ENCODE results near the gene LORICRIN. TPM values are rescaled to one million over a fixed set of nuclear protein-coding genes. Genes with fewer than 3 reads are reported as not detected.

LORICRIN gene
- total and polyA plus RNA-seq, 9 of the 15 experiments (the other 6 are each of a cell fraction or from before 2014, with no cell fraction given): not detected

- ChIA-PET POLR2A (no interaction called here), CTCF (ENCODE audit: low intra/inter-chr PET ratio) (no interaction called here)
Observed at GRCh38 chr1:153306303-153307220, 47.1 kb downstream of the LORICRIN start.

More at GRCh38 chr1:153306303-153307220, 47.1 kb downstream of the LORICRIN start:
- Histone ChIP-seq H3K9me3 (replicated peaks; ENCODE audit: control insufficient read depth, insufficient read depth, low read depth, low read length) (no peaks in the 10 kb centered on the region), H3K27ac (ENCODE audit: extremely low read depth, low read depth, low read length) (no peak overlapping the region), H3K36me3 (ENCODE audit: control insufficient read depth, insufficient read depth, low read length) (no peaks in the 10 kb centered on the region), H4K20me1 (replicated peaks; ENCODE audit: control insufficient read depth, insufficient read depth, low read length) (no peaks in the 10 kb centered on the region), H3K4me2 (ENCODE audit: insufficient read depth, low read length) (no peak overlapping the region), H3K9me1 (ENCODE audit: control insufficient read depth, insufficient read depth, low read length) (no peaks in the 10 kb centered on the region), H3K79me2 (ENCODE audit: control insufficient read depth, insufficient read depth, low read length) (no peaks in the 10 kb centered on the region), H3K4me3 (no peak overlapping the region), H3K27me3 (ENCODE audit: control insufficient read depth in 2 of 2, insufficient read depth in 2 of 2, low read length in 2 of 2) (peaks cover 15 to 42% of the 10 kb centered on the region in 2 experiments), H3K4me1 (replicated peaks in 1 of 2; ENCODE audit: control insufficient read depth in 2 of 2, insufficient read depth in 2 of 2, low read length in 2 of 2) (peaks cover 0 to 4% of the 10 kb centered on the region in 2 experiments; a peak in 1 of 5 replicates), H2AFZ (ENCODE audit: low read depth, low read length) (no peak overlapping the region), H3K9ac (ENCODE audit: insufficient read depth in 1 of 2, low read depth in 2 of 2, low read length in 2 of 2) (no peak overlapping the region)
- ATAC-seq: no peak
- TF ChIP-seq KLF1 (tag; IDR thresholded peaks at IDR 0.05) (no peak), POLR2A (conservative IDR thresholded peaks at IDR 0.05) (no peak), ZNF384 (IDR thresholded peaks at IDR 0.05; ENCODE audit: low read depth, low read length) (no peak), ELF2 (CRISPR knock-in tag; IDR thresholded peaks at IDR 0.05) (no peak), HDAC1 (IDR thresholded peaks at IDR 0.05) (no peak), SPI1 (IDR thresholded peaks at IDR 0.05; ENCODE audit: borderline replicate concordance, low read depth, low read length) (0 out of 2 replicates have a peak, but pooled peaks have one; percentile 16), LCOR (CRISPR knock-in tag; IDR thresholded peaks at IDR 0.05) (no peak), ZSCAN32 (CRISPR knock-in tag; IDR thresholded peaks at IDR 0.05) (no peak), CEBPB (tag; IDR thresholded peaks at IDR 0.05) (peak; percentile 53), NRF1 (conservative IDR thresholded peaks at IDR 0.05 in 1 of 2, IDR thresholded peaks at IDR 0.05 in 1 of 2) (no peak), ZNF592 (IDR thresholded peaks at IDR 0.05) (no peak)
- intact Hi-C loops (cut with micrococcal nuclease): no loop called here
- FAIRE-seq: no peak
- no peak for DNase-seq (ENCODE audit: extremely low read depth in 1 of 4, low spot score in 3 of 4)
- in situ Hi-C loops (cut with MboI): no loop called here
- BruUV-seq (replicated peaks): no TSS peak
- WGBS (ENCODE audit: insufficient coverage, low coverage, missing lambda C conversion rate): 4% methylated on average over 22 of the region's 22 CpGs
